Activated CD8-positive, alpha-beta memory T cell treated with anti-CD3 and anti-CD28 coated beads, Interleukin-2, amount 50 U/mL, for 48 hours (primary cell): ENCODE data around the gene CAPRIN2.

ENCODE experiments used
- DNase-seq: peaks from one replicate; pipeline ENCODE4 v3.0.0-alpha.2; 2020

The CAPRIN2 gene, protein sequence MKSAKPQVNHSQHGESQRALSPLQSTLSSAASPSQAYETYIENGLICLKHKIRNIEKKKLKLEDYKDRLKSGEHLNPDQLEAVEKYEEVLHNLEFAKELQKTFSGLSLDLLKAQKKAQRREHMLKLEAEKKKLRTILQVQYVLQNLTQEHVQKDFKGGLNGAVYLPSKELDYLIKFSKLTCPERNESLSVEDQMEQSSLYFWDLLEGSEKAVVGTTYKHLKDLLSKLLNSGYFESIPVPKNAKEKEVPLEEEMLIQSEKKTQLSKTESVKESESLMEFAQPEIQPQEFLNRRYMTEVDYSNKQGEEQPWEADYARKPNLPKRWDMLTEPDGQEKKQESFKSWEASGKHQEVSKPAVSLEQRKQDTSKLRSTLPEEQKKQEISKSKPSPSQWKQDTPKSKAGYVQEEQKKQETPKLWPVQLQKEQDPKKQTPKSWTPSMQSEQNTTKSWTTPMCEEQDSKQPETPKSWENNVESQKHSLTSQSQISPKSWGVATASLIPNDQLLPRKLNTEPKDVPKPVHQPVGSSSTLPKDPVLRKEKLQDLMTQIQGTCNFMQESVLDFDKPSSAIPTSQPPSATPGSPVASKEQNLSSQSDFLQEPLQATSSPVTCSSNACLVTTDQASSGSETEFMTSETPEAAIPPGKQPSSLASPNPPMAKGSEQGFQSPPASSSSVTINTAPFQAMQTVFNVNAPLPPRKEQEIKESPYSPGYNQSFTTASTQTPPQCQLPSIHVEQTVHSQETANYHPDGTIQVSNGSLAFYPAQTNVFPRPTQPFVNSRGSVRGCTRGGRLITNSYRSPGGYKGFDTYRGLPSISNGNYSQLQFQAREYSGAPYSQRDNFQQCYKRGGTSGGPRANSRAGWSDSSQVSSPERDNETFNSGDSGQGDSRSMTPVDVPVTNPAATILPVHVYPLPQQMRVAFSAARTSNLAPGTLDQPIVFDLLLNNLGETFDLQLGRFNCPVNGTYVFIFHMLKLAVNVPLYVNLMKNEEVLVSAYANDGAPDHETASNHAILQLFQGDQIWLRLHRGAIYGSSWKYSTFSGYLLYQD

DNA sequence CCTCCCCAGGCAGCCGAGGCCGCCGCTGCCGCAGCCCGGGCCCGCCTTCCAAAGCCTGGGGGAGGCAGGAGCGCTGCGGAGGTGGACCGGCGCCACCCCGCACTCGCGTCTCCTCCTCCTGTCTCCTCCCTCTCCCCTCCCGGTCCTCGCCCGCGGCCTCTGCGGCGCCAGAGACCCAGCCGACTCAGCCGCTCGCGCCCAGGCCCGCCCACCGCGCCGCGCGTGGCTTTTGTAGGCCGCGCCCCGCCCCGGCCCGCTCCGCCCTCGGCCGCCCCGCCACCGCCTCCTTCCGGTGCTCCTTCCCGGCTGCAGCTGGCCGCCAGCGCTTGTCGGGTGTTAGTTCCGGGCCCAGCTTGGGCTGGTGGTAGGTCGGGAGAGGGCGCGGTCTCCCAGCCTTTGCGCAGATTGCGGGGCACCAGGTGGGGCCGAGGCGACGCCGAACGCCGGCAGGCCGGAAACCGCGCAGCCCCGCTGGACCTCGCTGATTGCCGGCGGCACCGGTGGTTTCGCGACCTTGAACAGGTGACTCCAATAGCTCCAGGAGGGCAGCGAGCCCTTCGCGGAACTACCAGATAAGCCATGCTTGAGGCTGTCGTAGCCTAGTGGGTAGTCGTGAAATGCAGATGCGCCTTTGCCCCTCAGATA is at the start of gene CAPRIN2:
TSS of gene CAPRIN2 (minus strand) at position 202 of the 645 bp plus-strand sequence. CDS start 1,431 bp downstream, outside the sequence.
- peak; percentile 97 for DNase-seq

DNA sequence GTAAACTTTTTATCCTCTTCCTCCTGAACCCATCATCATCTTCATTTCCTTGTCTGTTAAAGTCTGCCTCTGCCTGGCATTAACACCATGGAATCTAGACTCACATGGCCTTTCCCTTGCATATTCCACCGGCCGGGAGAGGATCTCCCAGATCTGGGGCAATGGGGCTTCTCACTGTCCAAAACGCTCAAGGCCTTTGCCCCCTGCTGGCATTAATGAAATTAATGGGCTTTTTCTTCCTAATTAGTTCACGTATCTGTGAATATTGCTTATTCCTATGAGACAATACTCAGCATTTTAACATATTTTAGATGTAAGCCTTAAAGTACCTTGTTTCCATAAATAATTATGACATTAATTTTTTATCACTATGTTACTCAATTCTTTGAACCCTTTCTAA is 42.9 kb upstream of the CAPRIN2 start:
- DNase-seq, result no peak

DNA sequence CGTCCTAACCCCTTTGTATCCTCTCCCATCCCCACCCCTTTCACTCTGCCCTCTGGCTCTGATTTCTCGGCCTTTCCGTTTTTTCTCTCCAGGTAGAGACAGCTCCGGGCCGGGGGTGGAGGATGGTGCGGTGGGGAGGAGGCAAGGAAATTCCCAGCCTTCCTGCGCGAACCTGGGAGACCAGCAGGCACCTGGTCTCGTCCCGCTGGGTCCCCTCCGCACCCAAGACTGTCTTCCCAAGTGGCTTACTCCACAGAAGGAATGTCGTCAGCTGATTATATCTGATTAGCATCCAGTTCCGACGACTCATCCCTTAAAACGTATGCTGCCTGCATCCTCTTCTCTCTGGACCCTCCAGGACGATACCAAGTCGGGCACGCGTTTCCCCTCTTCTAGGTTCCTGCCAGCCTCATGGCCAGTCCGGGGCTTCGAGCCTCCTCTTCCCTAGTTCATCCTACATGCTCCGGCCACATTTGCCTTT is 42.2 kb upstream of the CAPRIN2 start:
- DNase-seq, result no peak

DNA sequence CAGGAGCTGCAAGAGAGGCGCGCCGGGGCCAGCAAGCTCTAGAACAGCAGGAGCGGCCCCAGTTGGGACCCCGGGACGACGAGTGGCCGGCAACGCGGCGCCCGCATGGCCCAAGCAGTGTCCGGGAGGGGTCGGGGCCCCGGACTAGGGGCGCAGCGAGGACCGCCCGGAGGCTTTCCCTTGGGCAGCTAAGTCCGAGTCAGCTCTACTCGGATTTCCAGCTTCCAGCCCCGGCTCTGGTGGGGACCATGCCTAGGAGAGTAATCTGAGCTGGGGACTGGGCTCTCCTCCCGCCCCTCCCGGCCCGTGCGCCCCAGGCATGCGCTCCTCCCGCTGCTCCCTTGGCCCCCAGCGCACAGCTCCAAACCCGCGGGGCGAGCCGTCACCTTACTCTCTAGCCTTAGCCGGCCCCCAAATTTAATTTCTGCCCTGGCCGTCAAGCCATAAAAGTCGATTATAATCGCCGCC is 41.6 kb upstream of the CAPRIN2 start:
- DNase-seq, result no peak

DNA sequence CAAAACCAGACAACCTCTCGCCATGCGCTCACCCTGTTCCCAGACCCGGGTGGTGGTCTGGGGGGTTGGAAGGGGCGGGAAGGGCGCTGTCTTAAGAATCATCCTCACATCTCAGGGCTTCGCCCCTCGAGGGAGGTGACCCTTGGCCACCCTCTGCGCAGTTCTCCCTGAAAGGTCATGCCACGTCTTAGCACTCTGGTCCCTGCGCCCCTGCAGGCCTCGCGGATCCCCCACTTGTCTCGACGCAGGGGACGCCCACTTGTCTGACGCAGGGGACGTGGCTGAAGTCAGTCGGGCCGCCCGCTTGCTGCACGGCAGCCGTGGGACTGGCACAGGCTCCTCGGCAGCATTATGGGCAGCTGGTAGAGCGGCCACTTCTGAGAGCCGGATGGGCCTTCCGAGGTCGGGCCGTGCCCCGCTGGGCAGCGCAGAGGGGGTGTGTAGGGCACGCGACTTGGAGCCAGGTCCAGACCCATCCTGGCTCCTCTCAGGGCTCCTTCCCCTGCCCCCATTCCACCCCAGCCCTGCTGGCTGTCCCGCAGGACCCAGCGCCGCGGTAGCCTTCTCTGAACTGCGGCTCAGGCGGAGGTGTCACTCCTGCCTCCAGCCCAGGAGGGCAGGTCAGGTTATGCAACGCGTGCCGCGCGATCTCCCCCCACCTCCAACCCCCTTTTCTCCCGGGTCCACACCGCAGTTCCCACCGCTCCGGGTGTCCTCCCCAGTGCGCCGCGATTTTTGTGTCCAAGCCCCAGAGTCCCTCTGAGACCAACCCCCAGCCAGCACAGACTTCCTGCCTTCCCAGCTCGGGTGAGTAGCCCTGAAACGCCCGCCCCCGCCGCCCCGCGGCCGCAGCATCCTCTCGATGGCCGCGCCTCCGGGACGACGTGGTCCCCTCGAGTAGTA is 40.9 kb upstream of the CAPRIN2 start:
- DNase-seq, result peak; percentile 90

DNA sequence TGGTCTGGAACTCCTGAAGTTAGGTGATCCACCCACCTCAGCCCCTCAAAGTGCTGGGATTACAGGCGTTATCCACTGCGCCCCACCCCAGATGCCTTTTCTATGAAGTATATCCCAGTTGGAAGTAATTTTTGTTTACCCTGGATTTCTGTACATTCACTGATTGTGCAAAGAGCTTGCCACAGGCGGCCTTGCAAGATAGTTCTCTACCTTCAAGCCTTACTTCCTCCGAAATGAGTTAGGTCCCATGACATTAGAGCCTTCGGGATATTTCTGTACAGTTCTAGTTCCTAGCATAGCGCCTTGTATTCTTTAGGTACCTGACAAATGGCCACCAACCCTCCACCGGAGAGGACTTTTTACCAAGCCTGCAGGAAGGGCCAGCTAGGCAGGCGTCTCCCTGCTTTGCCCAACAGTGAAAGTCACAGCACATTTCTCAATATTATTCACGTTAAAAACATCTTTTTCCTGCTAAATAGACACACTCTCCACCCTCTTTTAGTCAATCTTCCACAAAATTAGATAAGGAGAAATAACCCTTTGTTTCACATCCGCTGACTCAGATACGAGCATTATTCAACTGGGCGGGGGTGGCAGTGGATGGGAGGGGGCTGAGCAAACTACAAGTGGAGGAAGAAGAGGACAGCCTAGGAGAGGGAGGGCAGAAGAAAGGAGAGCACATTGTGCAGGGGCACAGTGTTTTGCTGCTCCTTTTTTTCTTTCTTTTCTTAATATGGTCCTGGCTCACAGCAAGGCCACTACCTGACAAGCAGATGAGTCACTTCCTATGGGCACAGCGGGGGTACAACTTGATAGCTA is 40.0 kb upstream of the CAPRIN2 start:
- peak; percentile 60 for DNase-seq

DNA sequence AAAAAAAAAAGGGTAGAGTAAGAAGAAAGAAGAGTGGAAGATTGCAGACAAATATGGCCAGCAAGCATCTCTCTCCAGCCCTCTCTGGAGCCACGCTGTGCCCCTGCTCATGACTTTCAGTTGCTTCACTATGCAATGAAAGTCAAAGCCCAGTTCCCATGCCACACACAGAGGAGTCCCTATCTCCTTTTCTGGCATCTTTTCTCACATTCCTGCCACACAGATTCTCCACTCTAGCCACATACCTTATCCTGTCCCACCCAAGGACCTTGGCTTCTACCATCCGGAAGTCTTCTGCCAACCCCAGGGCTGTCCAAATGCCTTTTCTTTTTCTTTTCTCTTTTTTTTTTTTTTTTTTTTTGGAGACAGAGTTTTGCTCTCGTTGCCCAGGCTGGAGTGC is 39.3 kb upstream of the CAPRIN2 start:
- DNase-seq, result no peak

DNA sequence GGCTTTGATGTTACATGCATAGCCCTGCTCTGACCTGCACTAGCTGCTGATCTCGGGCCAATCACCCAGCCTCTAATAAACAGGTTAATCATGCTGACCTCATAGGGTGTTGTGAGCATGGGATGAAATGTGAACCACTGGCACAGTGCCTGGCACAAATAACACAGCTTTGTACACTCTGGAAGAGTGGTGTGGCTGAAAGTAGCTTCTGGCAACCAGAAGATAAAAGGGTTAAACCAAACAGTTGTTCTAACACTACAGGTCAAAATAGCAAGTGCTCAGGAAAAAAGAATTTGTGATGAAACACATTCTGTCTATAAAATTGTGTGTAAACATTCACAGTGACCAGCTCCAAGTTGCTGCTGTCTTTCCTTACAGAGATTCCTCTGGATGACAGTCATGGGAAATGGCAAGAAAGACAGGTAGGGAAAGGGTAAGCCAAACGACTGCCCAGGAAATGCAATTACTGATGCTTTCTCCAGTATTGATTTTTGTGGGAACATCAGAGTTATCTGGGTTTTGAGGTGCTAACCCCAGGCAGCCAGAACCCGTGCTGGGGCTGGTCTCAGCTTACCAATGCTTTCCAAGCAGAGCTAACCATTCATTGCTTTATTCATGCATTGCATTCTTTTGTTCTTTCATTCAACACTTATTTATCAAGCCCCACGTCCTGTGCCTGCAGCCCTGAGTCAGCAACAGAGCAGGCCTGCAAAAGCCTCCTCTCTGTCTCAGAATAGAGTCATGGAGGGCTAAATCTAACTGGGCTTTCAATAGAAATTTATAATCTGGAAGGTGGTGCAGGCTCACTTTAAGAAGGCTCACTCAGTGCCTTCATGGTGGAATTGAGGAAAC is 38.1 kb upstream of the CAPRIN2 start:
- no peak for DNase-seq

DNA sequence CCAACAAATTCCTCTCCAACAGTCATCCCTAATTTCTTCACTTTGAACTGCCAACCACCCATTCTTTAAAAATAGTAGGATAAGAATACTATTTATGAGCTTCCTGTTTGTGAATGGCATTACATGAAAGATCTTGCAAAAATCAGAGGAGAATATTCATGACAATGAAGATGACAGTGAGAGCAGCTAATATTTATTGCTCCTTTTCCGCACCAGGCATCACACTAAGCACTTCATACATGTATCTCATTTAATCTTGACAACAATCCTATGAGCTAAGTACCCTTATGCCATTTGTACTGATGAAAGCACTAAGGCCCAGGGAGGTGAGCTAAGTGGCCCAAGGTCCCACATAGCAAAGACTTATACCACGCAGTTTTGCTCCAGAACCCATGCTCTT is 37.3 kb upstream of the CAPRIN2 start:
- DNase-seq, result no peak

DNA sequence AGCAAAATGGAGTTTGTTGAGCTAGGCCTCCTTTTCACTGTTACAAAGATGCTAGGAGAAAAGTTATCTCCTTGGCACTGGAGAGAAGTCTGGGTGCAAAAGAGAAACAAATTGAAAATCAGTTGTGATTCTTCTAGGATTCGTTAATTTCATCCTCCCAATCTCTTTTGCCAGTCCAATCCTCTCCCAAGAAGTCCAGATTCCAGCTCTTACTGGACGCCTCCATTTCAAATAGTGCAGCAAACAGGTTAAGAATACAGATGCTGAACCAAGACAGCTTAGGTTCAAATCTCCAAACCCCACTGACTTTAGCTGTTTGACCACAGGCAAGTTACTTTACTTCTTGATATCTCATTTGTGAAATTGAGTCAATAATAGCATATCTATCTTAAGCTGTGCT is 34.0 kb upstream of the CAPRIN2 start:
- DNase-seq, result no peak

DNA sequence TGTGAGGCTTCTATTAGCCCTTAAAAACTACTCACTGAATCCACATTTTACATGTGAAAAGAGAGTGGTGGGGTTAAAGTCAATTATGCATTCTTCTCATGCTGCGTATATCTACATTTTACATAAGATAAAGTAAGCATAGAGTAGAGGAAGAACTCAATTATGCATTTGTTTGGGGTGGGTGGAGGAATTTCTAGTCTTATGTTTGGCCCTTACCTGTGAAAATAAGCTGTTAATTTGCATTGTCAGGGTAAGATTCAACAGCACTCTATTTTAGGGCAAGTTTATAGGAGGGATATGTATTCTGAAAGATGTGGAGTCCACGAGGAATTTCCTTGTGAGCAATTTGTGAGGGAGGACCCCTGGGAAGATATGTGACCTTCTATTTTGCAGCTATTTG is 30.9 kb upstream of the CAPRIN2 start:
- DNase-seq, result no peak

DNA sequence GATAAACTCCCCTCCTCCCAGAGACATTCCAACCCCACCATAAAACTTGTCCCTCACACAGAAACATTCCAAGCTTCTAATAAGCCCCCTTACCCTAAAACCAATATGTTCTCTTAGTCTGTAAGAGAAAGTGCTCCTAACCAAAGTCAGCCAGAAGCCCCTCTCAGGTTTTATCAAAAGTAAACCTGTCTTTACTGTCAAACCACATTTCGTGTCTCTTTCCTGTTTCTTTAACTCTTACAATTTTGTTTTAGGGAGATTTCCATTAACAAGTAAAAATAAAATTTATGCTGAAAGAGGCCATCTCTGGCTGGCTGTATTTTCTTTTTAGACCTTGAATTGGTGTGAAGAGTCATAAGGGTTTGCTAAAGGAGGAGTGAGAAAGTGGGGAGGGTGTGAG is 29.8 kb upstream of the CAPRIN2 start:
- DNase-seq, result no peak

DNA sequence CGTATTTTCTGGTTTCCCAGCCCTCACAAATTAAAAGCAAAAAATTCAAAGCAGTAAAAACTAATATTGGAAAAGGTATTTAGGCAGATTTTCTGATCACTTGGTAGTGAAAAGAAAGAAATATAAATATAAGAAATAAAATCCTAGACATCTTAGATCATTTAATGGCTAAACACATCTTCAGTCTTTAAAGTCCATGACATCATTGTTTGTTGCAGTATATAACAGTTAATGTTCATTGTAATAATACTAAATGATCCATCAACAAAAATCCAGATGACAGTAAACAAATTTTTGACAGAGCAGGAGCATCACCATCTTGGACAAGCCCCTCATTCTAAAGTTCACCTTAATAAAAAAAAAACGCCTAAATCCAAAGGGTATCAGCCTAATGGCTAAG is 29.2 kb upstream of the CAPRIN2 start:
- no peak for DNase-seq

DNA sequence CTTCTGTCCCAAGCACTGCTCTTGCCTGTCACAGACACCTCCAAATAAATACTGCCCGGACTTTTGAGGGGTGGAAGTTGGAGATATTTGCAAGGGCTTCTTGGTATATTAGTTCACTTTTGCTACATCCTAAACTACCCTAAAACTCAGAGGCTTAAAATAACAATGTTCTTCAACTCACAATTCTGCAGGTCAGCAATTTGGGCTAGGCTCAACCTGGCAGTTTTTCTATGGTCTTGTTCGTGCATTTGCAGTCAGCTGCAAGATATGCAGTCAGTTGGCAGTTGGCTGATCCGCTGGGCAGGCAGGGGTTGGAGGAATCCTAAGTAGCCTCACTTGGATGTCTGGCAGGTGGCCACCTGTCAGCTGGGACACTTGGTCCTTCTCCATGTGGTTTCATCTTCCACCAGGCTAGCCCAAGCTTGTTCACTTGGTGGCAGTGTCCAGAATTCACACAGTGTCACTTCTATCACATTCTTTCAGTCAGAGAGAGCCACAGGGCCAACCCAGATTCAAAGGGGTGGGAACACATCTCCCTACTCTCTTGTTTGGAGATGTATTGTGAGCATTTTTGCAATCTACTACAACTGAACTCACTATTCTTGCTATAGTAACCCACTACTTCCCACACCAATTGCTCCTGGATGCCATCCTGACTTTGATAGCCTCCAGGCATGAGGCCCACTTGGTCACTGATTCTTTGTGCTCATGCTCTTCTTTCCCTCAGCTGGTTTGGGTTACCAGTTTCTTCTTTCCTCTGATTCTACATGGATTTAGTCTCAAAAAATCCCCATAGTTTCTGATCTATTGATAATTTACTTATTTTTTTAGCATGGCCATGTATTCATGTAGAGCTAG is 27.8 kb upstream of the CAPRIN2 start:
- DNase-seq, result no peak

DNA sequence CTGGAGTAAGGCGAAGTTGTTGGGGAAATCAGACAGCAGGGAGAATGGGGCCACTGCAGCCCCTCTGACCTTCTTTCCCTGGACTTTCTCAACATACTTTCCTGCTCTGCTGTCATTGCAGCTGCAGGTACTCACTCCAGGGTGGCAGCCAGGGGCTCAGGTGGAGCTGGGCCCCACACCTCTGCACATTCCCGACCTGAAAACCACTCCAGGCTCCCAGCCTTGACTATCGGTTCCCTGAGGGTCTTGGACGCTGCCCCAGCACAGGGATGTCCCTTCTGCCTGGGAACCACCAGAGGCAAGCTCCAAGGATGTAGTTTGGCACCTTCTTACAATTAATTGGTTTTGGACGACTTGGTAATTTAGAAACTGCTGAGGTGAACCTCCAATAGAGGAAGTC is 24.8 kb upstream of the CAPRIN2 start:
- no peak for DNase-seq

DNA sequence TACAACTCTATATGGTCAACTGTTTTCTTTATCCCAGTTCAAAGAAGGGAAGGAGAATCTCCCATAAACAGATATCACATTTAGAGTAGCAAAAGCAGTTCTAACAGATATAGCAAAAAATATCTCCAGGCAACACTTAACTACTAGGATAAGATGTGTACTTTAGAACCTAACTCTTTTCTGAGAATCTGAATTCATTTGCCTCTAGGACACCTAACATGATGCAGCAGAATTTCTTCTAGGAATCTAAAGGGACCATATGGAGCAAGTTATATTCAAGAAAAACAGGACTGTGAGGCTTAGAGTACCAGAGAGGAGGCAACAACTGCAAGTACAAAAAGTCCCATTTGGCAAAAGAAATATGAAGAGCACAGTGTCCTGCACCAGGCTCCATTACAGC is 24.4 kb upstream of the CAPRIN2 start:
- no peak for DNase-seq

DNA sequence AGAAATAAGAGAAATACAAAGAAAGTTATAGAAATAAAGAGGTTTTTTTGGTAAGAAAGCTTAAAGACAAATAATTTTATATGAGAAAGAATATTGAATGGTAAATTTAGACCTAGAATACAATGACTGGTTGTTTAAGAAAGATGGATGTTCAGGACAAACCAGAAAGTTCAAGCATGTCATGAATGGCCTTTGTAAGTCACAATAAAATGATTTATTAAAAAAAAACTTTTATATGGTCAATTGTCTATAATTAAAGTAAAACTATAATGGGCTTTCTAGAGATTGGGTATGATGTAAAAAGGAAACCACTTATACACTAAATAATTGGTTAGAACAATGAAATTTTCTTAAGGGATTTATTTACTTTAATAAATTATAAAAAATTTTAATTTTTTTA is 19.8 kb upstream of the CAPRIN2 start:
- DNase-seq, result no peak

DNA sequence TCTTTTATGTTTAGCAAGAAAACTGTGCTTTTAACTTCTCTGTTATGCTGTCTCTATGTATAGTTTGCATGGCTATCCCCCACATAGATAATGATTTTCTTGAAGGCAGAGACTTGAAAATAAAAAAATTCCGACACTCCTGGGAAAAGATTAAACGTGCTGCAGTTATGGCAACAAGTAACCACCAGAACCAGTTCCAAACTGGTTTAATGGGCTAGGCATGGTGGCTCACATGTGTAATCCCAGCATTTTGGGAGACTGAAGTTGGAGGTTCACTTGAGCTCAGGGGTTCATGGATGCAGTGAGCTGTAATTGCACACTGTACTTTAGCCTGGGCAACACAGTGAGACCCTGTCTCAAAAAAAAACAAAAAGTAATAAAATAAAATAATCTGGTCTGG is 15.1 kb upstream of the CAPRIN2 start:
- no peak for DNase-seq

DNA sequence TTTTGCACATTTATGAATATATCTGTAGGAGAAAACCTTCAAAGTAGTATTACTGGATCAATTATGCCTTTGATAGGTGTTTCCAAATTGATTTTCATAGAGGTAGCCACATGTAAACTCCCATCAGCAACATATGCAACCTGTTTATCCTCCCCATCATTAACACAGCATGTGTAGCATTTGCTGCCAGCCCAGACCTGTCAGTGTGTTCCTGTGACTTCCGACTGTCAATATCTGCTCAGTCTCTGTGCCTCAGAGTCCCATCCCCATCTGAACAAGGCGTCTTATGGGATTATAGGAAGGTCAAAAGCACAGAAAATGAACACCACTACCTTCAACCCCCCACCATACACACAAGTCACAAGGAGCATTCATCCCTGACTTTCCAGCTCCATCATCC is 9.5 kb upstream of the CAPRIN2 start:
- DNase-seq, result no peak
